ENCODE measurements around the gene SIGLEC10.
A peak's percentile ranks its signal among the peaks of the same experiment; 100 is the strongest.

The SIGLEC10 gene

GRCh38 chr19:51394050-51394836, 23.2 kb downstream of the SIGLEC10 start:
- peak; percentile 95 for DNase-seq (ENCODE audit: low spot score)

- DNase-seq (ENCODE audit: low spot score): no peak
Observed at GRCh38 chr19:51392701-51393100, 24.7 kb downstream of the SIGLEC10 start.

- no peak for DNase-seq (ENCODE audit: low spot score)
Observed at GRCh38 chr19:51391073-51391611, 26.3 kb downstream of the SIGLEC10 start.

- DNase-seq (ENCODE audit: low spot score): no peak
Observed at GRCh38 chr19:51389143-51389542, 28.3 kb downstream of the SIGLEC10 start.

- DNase-seq (ENCODE audit: low spot score): no peak
Observed at GRCh38 chr19:51387924-51388389, 29.5 kb downstream of the SIGLEC10 start, which contains the start of gene LIM2. LIM2 (minus strand) TSS chr19:51387974; CDS start chr19:51387443, 531 bp downstream.

GRCh38 chr19:51386882-51387520, 30.4 kb downstream of the SIGLEC10 start:
- no peak for DNase-seq (ENCODE audit: low spot score)

- DNase-seq (ENCODE audit: low spot score): no peak
Observed at GRCh38 chr19:51382004-51382403, 35.4 kb downstream of the SIGLEC10 start.

GRCh38 chr19:51380379-51380778, 37.1 kb downstream of the SIGLEC10 start:
- DNase-seq (ENCODE audit: low spot score): no peak

- DNase-seq (ENCODE audit: low spot score): no peak
Observed at GRCh38 chr19:51377422-51377821, 40.0 kb downstream of the SIGLEC10 start.

- no peak for DNase-seq (ENCODE audit: low spot score)
Observed at GRCh38 chr19:51375504-51376221, 41.8 kb downstream of the SIGLEC10 start.

GRCh38 chr19:51372649-51373504, 44.6 kb downstream of the SIGLEC10 start, which contains the start of gene NKG7:
NKG7 (minus strand) TSS chr19:51372654; CDS start chr19:51372535, 119 bp downstream.
- DNase-seq (ENCODE audit: low spot score): no peak

GRCh38 chr19:51372021-51372648, 45.3 kb downstream of the SIGLEC10 start:
- DNase-seq (ENCODE audit: low spot score): no peak

- no peak for DNase-seq (ENCODE audit: low spot score)
Observed at GRCh38 chr19:51371186-51371690, 46.2 kb downstream of the SIGLEC10 start.

- no peak for DNase-seq (ENCODE audit: low spot score)
Observed at GRCh38 chr19:51370230-51370629, 47.2 kb downstream of the SIGLEC10 start.

GRCh38 chr19:51368366-51369282, 48.8 kb downstream of the SIGLEC10 start, which contains the start of gene CLDND2:
CLDND2 (minus strand) TSS chr19:51369003; CDS start chr19:51368577, 426 bp downstream.
- DNase-seq (ENCODE audit: low spot score): no peak

- DNase-seq (ENCODE audit: low spot score): peak; percentile 97
Observed at GRCh38 chr19:51367565-51368365, 49.7 kb downstream of the SIGLEC10 start.

- DNase-seq (ENCODE audit: low spot score): no peak
Observed at GRCh38 chr19:51367255-51367564, 50.2 kb downstream of the SIGLEC10 start.

- peak; percentile 96 for DNase-seq (ENCODE audit: low spot score)
Observed at GRCh38 chr19:51366389-51367254, 50.8 kb downstream of the SIGLEC10 start.
